Activated T-cell treated with anti-CD3 and anti-CD28 coated beads, Interleukin-2, amount 50 U/mL, for 24 hours (primary cell): ENCODE measurements around the gene EMD.

ENCODE experiments used
- DNase-seq: peaks from one replicate; pipeline ENCODE4 v3.0.0-alpha.2; 2020
- H3K27ac Mint-ChIP-seq: 2 replicates; pipeline ENCODE4 v1.8.0; 2020; ENCODE audit warnings: mild to moderate bottlenecking, mixed read lengths
- H3K27me3 Mint-ChIP-seq: 2 replicates; pipeline ENCODE4 v1.8.0; 2020; ENCODE audit warnings: mixed read lengths
- H3K36me3 Mint-ChIP-seq: 2 replicates; pipeline ENCODE4 v1.8.0; 2020; ENCODE audit warnings: low read depth, mixed read lengths
- H3K4me1 Mint-ChIP-seq: 2 replicates; pipeline ENCODE4 v1.8.0; 2020; ENCODE audit warnings: low read depth, mixed read lengths
- H3K4me3 Mint-ChIP-seq: 2 replicates; pipeline ENCODE4 v1.8.0; 2020; ENCODE audit warnings: mild to moderate bottlenecking, moderate library complexity, mixed read lengths
- H3K9me3 Mint-ChIP-seq: 2 replicates; pipeline ENCODE4 v1.8.0; 2020; ENCODE audit warnings: mixed read lengths

Gene EMD

DNA sequence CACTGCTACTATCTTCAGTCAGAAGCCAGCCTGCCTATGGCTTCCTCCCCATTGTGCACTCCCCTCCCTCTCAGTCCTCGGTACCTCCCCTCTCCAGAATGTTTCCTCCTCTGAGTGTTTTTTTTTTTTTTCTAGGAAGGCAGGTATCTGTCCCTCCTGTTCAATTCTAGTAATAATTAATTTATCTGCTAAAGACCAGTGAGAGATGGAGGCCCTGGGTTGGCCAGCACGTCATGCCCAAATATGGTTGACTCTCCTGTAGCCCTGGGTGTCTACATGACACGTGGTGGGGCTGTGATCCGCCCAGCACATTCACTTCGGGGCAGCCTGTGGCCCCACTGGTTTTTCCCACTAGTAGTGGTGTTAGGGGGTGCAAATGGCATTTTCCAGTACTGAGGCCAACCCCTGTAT, 6.5 kb upstream of the EMD start:
- peaks cover 36% of the 10 kb centered on the region for H3K4me1 Mint-ChIP-seq
- H3K4me3 Mint-ChIP-seq: peak overlapping the region; percentile 75
- H3K27me3 Mint-ChIP-seq: no peaks in the 10 kb centered on the region
- H3K36me3 Mint-ChIP-seq: peaks cover 20% of the 10 kb centered on the region
- peak overlapping the region; percentile 82 for H3K27ac Mint-ChIP-seq
- H3K9me3 Mint-ChIP-seq: no peaks in the 10 kb centered on the region
- peak; percentile 50 for DNase-seq

DNA sequence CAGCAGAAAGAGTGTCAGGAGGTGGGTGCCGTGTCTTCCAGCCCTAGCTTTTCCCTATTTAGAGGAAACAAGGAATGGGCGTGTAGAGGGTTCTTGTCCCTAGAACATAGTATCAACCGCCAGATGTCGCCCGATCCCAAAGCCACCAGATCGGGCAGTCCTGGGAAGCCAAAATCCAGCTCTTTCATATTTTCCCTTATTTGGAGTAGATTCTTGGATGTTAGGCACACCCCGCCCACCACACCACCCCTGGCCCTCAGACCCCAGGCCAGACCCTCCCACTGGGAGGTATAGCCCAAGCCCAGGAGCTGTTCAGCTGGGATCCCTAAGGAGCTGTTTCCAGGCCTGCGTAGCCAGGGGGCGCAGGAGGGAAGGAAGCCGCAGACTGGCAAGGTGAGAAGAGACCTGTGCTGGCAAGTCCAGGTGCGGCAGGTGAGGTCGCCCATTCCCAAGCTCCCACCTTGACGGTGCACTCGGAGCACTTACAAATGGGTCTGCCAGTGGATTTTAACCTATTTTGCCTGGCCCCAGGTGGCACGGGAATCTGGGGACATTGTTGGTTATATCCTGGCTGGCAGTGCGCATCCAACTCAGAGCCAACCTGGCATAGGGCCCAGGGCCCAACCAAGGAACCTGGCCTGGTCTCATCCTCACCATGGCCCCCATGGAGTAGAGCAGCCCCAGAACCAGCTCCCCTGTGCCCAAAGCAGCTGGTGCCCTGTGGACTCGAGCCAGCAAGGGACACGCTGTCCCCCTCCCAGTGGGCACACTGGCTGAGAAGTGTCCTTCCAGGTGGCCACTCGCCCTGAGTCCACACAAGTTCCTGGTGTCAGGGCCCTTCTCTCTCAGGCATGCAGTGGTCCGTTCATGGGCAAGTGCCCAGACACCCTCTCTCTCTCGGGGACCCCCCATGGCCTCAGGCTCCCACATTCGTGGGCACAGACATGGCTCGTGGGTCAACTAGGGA, 5.5 kb upstream of the EMD start:
- peak; percentile 51 for DNase-seq
- peaks cover 30% of the 10 kb centered on the region for H3K4me1 Mint-ChIP-seq
- H3K36me3 Mint-ChIP-seq: peaks cover 11% of the 10 kb centered on the region
- H3K9me3 Mint-ChIP-seq: no peaks in the 10 kb centered on the region
- H3K4me3 Mint-ChIP-seq: peak overlapping the region; percentile 78
- H3K27ac Mint-ChIP-seq: peak overlapping the region; percentile 55
- H3K27me3 Mint-ChIP-seq: no peaks in the 10 kb centered on the region

DNA sequence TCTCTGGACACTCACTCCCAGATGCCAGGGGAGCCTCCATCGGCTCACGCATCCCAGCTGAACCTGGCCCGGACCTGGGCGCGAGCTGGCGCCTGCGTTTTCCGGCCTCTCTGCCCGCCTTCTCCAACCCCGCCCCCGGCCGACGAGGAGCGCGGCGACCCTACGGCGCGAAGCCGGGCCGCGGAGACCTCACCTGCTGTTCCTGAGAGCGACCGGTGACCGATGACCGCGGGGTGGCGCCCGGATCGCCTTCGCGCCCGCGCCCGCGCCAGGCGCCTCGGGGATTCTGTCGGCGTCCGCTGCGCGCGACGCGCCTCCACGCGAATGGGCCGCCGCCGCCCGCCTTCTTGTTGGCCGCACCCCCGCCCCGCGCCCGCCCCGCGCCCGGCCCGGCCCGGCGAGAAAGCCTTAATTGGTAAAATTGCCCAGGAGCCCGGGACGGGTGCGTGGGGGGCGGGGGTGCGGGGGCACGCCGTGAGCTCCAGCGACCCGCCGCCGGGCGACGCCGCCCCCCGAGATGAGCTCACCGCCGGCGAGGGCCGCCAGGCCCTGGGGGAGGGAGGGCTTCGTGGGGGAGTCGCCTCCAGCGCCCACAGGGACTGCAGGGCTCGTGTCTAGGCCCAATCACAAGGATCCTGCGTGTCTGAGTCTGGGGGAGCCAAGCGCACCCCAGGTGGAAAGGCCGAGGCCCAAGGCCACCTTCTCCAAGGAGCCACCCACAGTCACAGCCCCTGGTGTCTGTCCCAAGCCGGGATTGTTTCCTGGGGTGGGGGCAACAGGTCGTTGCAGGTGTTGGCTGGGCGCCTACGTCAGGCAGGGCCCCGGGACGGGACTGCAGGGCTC, 4.6 kb upstream of the EMD start, which contains the start of gene FLNA:
Gene FLNA (minus strand): TSS at position 322 of the 843 bp plus-strand sequence. CDS start 3,389 bp downstream, outside the sequence.
- peak; percentile 51 for DNase-seq
- H3K27ac Mint-ChIP-seq: peak within 1 kb of the TSS; percentile 55

DNA sequence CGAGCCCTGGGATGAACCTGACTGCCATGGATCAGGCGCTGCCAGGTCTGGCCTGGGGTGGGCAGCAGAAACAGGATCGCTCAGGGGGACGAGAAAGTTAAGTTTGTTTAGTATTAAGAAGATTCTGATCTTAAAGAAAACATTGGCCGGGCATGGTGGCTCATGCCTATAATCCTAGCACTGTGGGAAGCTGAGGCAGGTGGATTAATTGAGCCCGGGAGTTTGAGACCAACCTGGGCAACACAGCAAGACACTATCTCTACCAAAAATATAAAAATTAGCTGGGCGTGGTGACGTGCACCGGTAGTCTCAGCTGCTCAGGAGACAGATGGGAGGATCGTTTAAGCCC, 4.0 kb upstream of the EMD start:
- peaks cover 9% of the 10 kb centered on the region for H3K36me3 Mint-ChIP-seq
- no peak for DNase-seq
- H3K9me3 Mint-ChIP-seq: no peaks in the 10 kb centered on the region
- H3K27ac Mint-ChIP-seq: peak overlapping the region; percentile 14
- peak overlapping the region; percentile 57 for H3K4me3 Mint-ChIP-seq
- H3K27me3 Mint-ChIP-seq: no peaks in the 10 kb centered on the region
- H3K4me1 Mint-ChIP-seq: peaks cover 25% of the 10 kb centered on the region

More for the DNA sequence above, 4.6 kb upstream of the EMD start, which contains the start of gene FLNA:
- Mint-ChIP-seq H3K4me1 (peaks cover 27% of the 10 kb centered on the region), H3K27me3 (no peaks in the 10 kb centered on the region), H3K9me3 (no peaks in the 10 kb centered on the region), H3K4me3 (peak within 1 kb of the TSS; percentile 78), H3K36me3 (peaks cover 10% of the 10 kb centered on the region)

DNA sequence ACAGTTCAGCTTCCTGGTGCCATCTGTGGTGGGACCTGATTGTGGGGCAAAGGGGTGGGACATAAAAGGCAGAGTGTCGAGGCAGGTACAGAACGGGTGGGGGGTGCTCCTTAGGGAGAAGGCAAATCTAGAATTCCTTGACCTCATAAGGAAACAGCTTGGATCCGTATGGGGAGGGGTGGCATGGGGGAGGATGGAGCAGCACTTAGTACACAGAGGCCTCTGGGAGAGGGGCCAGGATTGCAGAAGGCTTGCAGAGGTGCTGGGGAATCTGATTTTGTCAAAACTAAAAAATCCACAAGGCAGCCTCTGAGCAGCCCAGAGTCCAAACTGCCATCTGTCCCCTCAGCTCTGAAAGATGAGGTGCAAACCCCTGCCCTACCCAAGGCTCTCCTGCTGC, 2.3 kb upstream of the EMD start:
- Mint-ChIP-seq H3K36me3 (peaks cover 19% of the 10 kb centered on the region), H3K4me1 (peaks cover 34% of the 10 kb centered on the region), H3K27ac (peak overlapping the region; percentile 77), H3K27me3 (no peaks in the 10 kb centered on the region), H3K4me3 (no peak overlapping the region), H3K9me3 (no peaks in the 10 kb centered on the region)
- DNase-seq: no peak

DNA sequence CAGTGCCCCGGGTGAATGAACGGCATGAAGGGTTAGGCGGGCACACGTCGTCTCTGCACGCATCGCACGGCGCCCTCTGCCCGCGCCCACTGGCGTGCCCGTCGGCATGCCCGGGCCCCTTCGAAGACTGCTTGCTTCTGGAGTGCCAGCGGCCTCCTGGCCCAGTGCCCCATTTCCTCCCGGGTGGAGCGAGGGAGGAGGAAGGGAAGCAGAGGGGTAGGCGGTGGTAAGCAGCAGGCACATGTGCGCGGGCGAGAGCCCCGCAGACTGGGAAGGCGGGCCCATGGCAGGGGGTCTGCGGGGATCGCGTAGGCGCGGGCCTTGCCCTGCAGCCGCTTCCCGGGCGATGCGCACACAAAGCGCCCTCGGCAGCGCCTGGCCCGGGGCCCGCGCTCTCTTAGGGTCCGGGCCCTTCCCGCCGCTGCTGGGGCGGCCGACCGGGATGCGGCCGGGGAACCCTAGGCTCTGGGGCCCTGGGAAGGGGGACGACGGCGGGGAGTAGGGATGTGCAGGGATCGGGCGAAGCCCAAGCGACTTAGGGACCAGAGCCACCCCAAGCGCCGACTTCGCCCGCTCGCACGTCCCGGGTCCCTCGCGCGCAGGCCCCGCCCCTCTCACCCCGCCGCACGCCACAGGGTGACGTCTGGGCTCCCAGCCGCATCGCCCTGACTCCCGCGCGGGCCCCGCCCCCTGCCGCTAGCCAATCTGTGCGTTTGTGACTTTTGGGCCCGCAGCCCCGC, 866 bp upstream of the EMD start:
- H3K4me3 Mint-ChIP-seq: peak overlapping the region; percentile 86
- DNase-seq: no peak
- no peaks in the 10 kb centered on the region for H3K27me3 Mint-ChIP-seq
- H3K9me3 Mint-ChIP-seq: no peaks in the 10 kb centered on the region
- peak overlapping the region; percentile 91 for H3K27ac Mint-ChIP-seq
- H3K4me1 Mint-ChIP-seq: peaks cover 31% of the 10 kb centered on the region
- H3K36me3 Mint-ChIP-seq: peaks cover 24% of the 10 kb centered on the region

DNA sequence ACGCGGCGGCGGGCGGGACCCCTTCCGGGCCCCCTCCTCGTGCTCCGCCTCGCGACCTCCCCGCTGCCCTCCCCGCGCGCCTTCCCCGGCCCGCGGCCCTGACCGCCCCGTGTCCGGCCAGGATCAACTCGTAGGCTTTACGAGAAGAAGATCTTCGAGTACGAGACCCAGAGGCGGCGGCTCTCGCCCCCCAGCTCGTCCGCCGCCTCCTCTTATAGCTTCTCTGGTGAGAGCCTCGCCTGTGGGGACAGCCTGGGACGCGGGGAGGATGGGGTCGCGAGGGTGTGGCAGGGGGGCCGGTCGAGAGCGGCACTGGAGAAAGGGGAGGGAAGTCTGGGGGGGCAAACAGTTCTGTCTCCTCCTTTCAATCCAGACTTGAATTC, 465 bp downstream of the EMD start:
- peaks cover 4% of the 10 kb centered on the region for H3K27me3 Mint-ChIP-seq
- DNase-seq: no peak
- H3K4me1 Mint-ChIP-seq: peaks cover 29% of the 10 kb centered on the region
- peak overlapping the region; percentile 94 for H3K27ac Mint-ChIP-seq
- H3K9me3 Mint-ChIP-seq: no peaks in the 10 kb centered on the region
- peak overlapping the region; percentile 86 for H3K4me3 Mint-ChIP-seq
- H3K36me3 Mint-ChIP-seq: peaks cover 24% of the 10 kb centered on the region

DNA sequence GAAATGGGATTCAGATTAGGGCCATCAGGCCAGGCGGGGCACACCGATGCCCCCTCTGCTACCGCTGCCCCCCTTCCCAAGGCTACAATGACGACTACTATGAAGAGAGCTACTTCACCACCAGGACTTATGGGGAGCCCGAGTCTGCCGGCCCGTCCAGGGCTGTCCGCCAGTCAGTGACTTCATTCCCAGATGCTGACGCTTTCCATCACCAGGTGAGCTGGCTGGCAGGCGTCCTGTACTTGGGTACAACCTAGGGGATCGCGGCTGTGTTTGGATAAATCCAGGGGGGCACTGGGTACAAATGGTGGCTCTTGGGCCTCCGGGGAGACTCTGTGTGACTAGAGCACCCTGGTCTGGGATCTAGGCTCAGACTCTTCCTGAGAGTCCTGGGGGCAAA, 1.1 kb downstream of the EMD start:
- Mint-ChIP-seq H3K4me3 (peak overlapping the region; percentile 86), H3K4me1 (peaks cover 30% of the 10 kb centered on the region), H3K9me3 (no peaks in the 10 kb centered on the region), H3K27me3 (peaks cover 4% of the 10 kb centered on the region), H3K36me3 (peaks cover 24% of the 10 kb centered on the region), H3K27ac (peak overlapping the region; percentile 94)
- no peak for DNase-seq

DNA sequence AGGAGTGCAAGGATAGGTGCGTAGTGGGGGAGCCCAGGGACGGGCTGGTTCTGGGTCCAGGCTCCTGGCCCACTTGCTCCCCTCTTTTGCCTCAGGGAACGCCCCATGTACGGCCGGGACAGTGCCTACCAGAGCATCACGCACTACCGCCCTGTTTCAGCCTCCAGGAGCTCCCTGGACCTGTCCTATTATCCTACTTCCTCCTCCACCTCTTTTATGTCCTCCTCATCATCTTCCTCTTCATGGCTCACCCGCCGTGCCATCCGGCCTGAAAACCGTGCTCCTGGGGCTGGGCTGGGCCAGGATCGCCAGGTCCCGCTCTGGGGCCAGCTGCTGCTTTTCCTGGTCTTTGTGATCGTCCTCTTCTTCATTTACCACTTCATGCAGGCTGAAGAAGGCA, 1.7 kb downstream of the EMD start:
- Mint-ChIP-seq H3K36me3 (peaks cover 24% of the 10 kb centered on the region), H3K4me3 (peak overlapping the region; percentile 86), H3K4me1 (peaks cover 28% of the 10 kb centered on the region), H3K27ac (peak overlapping the region; percentile 94), H3K9me3 (no peaks in the 10 kb centered on the region), H3K27me3 (peaks cover 4% of the 10 kb centered on the region)
- no peak for DNase-seq

DNA sequence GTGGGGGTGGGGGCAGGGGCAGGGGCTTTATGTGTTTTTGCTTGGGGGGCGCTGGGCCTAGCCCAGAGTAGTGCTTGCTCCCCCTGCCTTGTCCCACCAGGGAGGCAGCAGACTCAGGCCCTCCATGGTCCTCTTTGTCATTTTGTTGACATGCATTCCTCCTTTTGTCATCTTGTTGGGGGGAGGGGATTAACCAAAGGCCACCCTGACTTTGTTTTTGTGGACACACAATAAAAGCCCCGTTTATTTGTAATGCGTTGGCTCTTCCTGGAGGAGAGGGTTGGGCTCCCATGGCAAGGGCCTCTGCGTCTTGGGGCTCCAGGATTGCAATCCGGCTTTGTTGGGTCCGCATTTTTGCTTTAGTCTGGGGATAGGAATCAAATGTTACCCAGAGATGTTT, 2.2 kb downstream of the EMD start:
- DNase-seq: no peak
- H3K4me3 Mint-ChIP-seq: no peak overlapping the region
- H3K9me3 Mint-ChIP-seq: no peaks in the 10 kb centered on the region
- H3K36me3 Mint-ChIP-seq: peaks cover 24% of the 10 kb centered on the region
- peaks cover 28% of the 10 kb centered on the region for H3K4me1 Mint-ChIP-seq
- no peak overlapping the region for H3K27ac Mint-ChIP-seq
- H3K27me3 Mint-ChIP-seq: peaks cover 4% of the 10 kb centered on the region

DNA sequence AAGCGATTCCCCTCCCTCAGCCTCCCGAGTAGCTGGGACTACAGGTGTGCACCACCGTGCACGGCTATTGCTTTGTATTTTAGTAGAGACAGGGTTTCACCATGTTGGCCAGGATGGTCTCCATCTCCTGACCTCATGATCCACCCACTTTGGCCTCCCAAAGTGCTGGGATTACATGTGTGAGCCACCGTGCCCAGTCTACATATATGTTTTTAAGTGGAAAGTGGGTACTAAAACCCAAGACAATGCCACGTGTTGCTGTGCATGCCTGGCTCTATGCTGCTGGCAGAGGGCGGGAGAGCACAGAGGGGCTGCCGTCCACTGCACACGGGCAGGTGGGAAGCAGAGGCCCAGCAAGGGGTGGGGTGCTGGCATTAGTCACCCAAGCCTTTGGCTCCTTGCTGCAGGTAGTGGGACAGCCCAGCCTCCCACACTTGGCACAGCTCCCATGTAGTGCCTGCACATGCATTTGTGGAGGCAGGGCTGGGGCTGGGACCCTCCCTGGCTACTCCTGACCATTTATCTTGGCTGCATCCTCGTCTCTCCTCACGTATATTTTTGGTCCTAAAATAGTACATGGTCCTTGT, 3.5 kb downstream of the EMD start:
- no peak for DNase-seq
- peaks cover 24% of the 10 kb centered on the region for H3K36me3 Mint-ChIP-seq
- H3K9me3 Mint-ChIP-seq: no peaks in the 10 kb centered on the region
- no peak overlapping the region for H3K4me3 Mint-ChIP-seq
- peaks cover 4% of the 10 kb centered on the region for H3K27me3 Mint-ChIP-seq
- peaks cover 24% of the 10 kb centered on the region for H3K4me1 Mint-ChIP-seq
- H3K27ac Mint-ChIP-seq: peak overlapping the region; percentile 44

DNA sequence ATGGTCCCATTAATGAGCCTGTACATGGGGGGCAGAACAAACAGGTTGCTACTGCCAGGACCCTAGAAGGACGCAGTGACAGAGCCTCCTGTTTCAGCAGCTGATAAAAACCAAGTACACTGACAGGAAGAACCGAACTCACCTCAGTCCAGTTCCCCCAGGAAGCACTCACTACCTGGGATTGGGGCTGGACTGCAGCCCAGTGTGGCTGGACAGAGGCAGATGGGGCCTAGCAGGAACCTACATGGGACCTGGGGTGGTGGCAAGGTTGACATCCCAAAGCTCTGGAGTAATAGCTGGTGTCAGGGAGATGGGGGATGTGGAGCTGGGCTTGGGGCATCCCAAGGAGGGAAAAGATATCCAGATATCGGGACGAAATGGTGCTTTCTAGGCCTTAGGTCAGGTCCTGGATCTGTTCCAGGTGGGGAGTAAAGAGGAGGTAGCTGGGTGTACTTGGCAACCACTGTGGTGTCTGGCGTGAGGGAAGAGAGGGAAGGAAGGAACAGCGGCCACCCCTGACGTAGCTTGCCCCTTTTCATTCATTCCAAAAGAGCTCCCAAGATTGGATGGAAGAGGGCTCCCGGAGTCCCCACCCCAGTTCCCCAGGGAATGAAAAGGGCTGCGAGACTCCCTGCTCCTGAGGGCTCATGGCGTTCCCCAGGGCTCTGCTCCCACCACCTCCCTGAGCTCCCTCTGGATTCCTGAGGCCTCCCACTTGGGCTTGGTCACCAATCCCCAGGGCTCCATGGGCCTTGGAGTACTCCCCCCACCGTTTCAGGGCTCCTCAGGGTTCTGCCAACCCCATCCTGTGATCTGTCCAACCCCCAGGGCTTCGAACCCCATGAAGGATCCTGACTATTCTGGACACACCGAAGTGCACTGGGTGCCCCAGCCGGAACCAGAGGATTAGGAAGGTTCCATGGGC, 4.5 kb downstream of the EMD start:
- DNase-seq: peak; percentile 25
- Mint-ChIP-seq H3K4me1 (peaks cover 22% of the 10 kb centered on the region), H3K27ac (no peak overlapping the region), H3K27me3 (peaks cover 4% of the 10 kb centered on the region), H3K4me3 (no peak overlapping the region), H3K36me3 (peaks cover 24% of the 10 kb centered on the region), H3K9me3 (no peaks in the 10 kb centered on the region)

DNA sequence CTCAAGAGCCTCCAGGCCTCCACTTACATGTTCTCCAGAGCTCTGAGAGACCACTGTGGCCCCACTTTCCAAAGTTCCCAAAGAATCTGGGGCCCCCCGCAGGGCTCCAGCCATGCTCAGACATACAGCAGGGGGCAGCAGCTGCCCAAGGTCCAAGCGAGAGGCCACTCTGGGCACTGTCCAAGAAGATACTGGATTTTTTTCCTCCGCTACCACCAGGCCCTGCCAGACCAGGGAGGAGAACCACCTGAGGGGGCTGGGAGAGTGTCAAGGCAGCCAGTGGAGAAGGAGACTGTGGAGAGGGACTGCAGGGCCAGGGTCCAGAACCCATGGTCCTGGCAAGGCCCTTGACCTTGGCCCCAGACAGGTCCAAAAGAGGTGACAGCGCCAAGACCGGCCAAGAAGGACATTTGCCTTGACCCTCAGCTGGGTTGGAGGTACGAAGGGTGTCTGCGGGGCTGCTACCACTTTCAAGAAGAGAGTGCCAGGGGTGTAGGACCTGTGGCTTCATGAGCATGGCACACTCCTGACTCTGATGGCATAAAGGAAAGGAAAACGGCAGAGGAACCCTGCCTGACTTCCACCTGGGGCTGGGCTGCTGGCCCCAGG, 5.3 kb downstream of the EMD start:
- H3K4me1 Mint-ChIP-seq: peaks cover 22% of the 10 kb centered on the region
- H3K9me3 Mint-ChIP-seq: no peaks in the 10 kb centered on the region
- peaks cover 4% of the 10 kb centered on the region for H3K27me3 Mint-ChIP-seq
- peak; percentile 28 for DNase-seq
- peaks cover 24% of the 10 kb centered on the region for H3K36me3 Mint-ChIP-seq
- peak overlapping the region; percentile 29 for H3K27ac Mint-ChIP-seq
- no peak overlapping the region for H3K4me3 Mint-ChIP-seq
